HG03460 (cell line): Measurements from ENCODE around the gene ALG12.
A peak's percentile ranks its signal among the peaks of the same experiment; 100 is the strongest.
"Not testable (repeated sequence)": the region's sequence is repeated elsewhere in the genome, so short reads cannot be mapped to it uniquely, and the experiment has no call there.

ENCODE experiments used
- ATAC-seq: cut with Tn5 transposase; IDR thresholded peaks from one replicate; pipeline ENCODE4 v1.9.1; 2021; ENCODE audit not compliant: unreplicated experiment

ALG12 gene

GRCh38 chr22:49869086-49869830 is 49.0 kb downstream of the ALG12 start:
- no peak for ATAC-seq

GRCh38 chr22:49867303-49868265 is 50.7 kb downstream of the ALG12 start:
- no peak for ATAC-seq

GRCh38 chr22:49866646-49867045 is 51.6 kb downstream of the ALG12 start:
- ATAC-seq: no peak

- no peak for ATAC-seq
Measured at GRCh38 chr22:49866134-49866533, 52.1 kb downstream of the ALG12 start.

GRCh38 chr22:49865156-49865555 is 53.1 kb downstream of the ALG12 start:
- no peak for ATAC-seq

- no peak for ATAC-seq
Measured at GRCh38 chr22:49863931-49864330, 54.3 kb downstream of the ALG12 start.

- no peak for ATAC-seq
Measured at GRCh38 chr22:49862496-49862776, 55.8 kb downstream of the ALG12 start.

- no peak for ATAC-seq
Measured at GRCh38 chr22:49861642-49862495, 56.4 kb downstream of the ALG12 start.

- ATAC-seq: no peak
Measured at GRCh38 chr22:49858827-49859226, 59.4 kb downstream of the ALG12 start.

- ATAC-seq: no peak
Measured at GRCh38 chr22:49856766-49857618, 61.2 kb downstream of the ALG12 start.

GRCh38 chr22:49856343-49856742 is 61.9 kb downstream of the ALG12 start:
- no peak for ATAC-seq

GRCh38 chr22:49855251-49855911 is 62.9 kb downstream of the ALG12 start:
- no peak for ATAC-seq

GRCh38 chr22:49853981-49854831 is 64.0 kb downstream of the ALG12 start:
- ATAC-seq: peak; percentile 20

- ATAC-seq: peak; percentile 67
Measured at GRCh38 chr22:49852898-49853894, 65.0 kb downstream of the ALG12 start, which contains the start of gene ZBED4. ZBED4 (plus strand) TSS chr22:49853844; CDS start chr22:49883663, 29,819 bp downstream.

- not testable (repeated sequence) for ATAC-seq
Measured at GRCh38 chr22:49852568-49852897, 65.7 kb downstream of the ALG12 start.

- no peak for ATAC-seq
Measured at GRCh38 chr22:49850959-49851802, 67.1 kb downstream of the ALG12 start.
